Measurements from ENCODE around the gene KMT2C.
"Not testable (repeated sequence)": the region's sequence is repeated elsewhere in the genome, so short reads cannot be mapped to it uniquely, and the experiment has no call there.

Gene KMT2C

DNA sequence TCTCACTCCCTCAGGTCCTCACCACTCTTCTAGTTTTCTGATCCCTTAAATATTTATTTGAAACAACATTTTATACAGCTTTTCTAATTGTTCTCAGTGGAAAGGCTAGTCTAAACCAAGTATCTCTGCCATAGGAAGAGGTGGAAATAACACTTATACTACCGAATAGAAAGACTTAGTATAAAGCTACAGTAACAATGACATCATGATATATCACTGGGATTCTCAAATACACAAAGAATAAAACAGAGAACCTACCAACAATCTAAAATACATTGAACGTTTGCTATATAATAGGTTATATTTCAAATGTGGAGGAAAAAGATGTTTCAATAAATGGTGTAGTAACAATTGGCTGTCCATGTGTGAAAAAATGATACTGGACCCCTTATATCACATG lies 142.9 kb downstream of the KMT2C start:
- H3K27me3 ChIP-seq (replicated peaks; ENCODE audit: insufficient read depth, low read length), result no peaks in the 10 kb centered on the region
- peaks cover 3% of the 10 kb centered on the region; the same call in 1 of the 2 replicates for H3K36me3 ChIP-seq (replicated peaks; ENCODE audit: insufficient read depth, low read length)
- no peak overlapping the region for H2AFZ ChIP-seq (ENCODE audit: low read length)
- TF ChIP-seq EZH2 (optimal IDR thresholded peaks at IDR 0.05; ENCODE audit: low read depth, low read length) (no peak), EZH2phosphoT487 (IDR thresholded peaks at IDR 0.05; ENCODE audit: low read length) (no peak)
- TF ChIP-seq, protein P1, sequence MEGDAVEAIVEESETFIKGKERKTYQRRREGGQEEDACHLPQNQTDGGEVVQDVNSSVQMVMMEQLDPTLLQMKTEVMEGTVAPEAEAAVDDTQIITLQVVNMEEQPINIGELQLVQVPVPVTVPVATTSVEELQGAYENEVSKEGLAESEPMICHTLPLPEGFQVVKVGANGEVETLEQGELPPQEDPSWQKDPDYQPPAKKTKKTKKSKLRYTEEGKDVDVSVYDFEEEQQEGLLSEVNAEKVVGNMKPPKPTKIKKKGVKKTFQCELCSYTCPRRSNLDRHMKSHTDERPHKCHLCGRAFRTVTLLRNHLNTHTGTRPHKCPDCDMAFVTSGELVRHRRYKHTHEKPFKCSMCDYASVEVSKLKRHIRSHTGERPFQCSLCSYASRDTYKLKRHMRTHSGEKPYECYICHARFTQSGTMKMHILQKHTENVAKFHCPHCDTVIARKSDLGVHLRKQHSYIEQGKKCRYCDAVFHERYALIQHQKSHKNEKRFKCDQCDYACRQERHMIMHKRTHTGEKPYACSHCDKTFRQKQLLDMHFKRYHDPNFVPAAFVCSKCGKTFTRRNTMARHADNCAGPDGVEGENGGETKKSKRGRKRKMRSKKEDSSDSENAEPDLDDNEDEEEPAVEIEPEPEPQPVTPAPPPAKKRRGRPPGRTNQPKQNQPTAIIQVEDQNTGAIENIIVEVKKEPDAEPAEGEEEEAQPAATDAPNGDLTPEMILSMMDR (IDR thresholded peaks at IDR 0.05; ENCODE audit: low read length), result no peak
- H4K20me1 ChIP-seq (ENCODE audit: insufficient read depth, low read length), result no peaks in the 10 kb centered on the region
- H3K9me3 ChIP-seq (replicated peaks; ENCODE audit: insufficient read depth, low read length), result no peaks in the 10 kb centered on the region
- no peak overlapping the region for H3K27ac ChIP-seq (ENCODE audit: low read length)
- H3K4me3 ChIP-seq (ENCODE audit: low read length), result no peak overlapping the region
- no peak overlapping the region for H3K9ac ChIP-seq (ENCODE audit: low read length)
- no peak for DNase-seq
- H3K9me2 ChIP-seq (replicated peaks; ENCODE audit: insufficient read depth, low read length), result no peaks in the 10 kb centered on the region
- no peak overlapping the region for H3K4me2 ChIP-seq (ENCODE audit: low read depth, low read length)
- H3K4me1 ChIP-seq (ENCODE audit: low read length), result no peaks in the 10 kb centered on the region
- peaks cover 16% of the 10 kb centered on the region for H3K79me2 ChIP-seq (ENCODE audit: low read length)
- H3F3A ChIP-seq (ENCODE audit: insufficient read depth, low read length), result no peaks in the 10 kb centered on the region

DNA sequence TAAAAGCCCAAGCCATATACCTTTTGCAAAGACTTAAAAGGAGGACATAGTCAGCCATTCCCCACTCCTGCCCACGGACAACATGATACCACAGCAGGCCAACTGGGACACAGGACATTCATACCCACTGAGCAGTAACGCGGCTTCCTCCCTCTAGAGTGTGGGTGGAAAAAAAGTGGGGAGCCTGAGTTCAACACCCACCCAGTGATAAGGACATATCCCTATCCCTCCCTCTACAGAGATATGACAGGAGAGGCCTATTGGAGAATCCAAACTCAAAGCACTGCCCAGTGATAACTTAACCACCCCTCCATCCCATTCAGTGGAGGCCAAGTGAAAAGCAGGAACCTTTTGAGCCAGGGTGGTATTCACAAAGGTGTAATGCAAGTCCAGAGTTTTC lies 148.8 kb downstream of the KMT2C start:
- not testable (repeated sequence) for H3K4me2 ChIP-seq (ENCODE audit: low read depth, low read length); H3F3A ChIP-seq (ENCODE audit: insufficient read depth, low read length); H3K9me3 ChIP-seq (replicated peaks; ENCODE audit: insufficient read depth, low read length); H3K9ac ChIP-seq (ENCODE audit: low read length); H3K27me3 ChIP-seq (replicated peaks; ENCODE audit: insufficient read depth, low read length); H3K79me2 ChIP-seq (ENCODE audit: low read length); H3K4me1 ChIP-seq (ENCODE audit: low read length); H3K9me2 ChIP-seq (replicated peaks; ENCODE audit: insufficient read depth, low read length); DNase-seq; H3K27ac ChIP-seq (ENCODE audit: low read length); H3K36me3 ChIP-seq (replicated peaks; ENCODE audit: insufficient read depth, low read length); H4K20me1 ChIP-seq (ENCODE audit: insufficient read depth, low read length); H3K4me3 ChIP-seq (ENCODE audit: low read length); H2AFZ ChIP-seq (ENCODE audit: low read length)

DNA sequence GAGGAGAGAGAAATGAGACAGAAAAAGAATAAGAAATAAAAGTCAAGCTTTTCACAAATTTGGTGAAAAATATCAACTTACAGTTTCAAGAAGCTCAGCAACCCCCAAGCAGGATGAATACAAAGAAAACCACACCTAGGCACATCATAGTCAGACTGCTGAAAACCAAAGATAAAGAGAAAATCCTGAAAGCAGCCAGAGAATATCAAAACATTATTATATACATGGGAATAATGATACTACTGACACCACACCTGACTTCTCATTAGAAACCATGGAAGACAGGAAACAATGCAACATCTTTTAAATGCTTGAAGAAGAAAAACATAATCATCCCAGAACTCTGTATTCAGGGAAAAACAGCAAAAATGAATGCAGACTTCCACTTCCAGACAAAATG lies 149.6 kb downstream of the KMT2C start:
- H3K27ac ChIP-seq (ENCODE audit: low read length); H3K4me1 ChIP-seq (ENCODE audit: low read length); H2AFZ ChIP-seq (ENCODE audit: low read length); H3K36me3 ChIP-seq (replicated peaks; ENCODE audit: insufficient read depth, low read length); DNase-seq; H3K4me2 ChIP-seq (ENCODE audit: low read depth, low read length); H3K79me2 ChIP-seq (ENCODE audit: low read length); H3K9me3 ChIP-seq (replicated peaks; ENCODE audit: insufficient read depth, low read length); H4K20me1 ChIP-seq (ENCODE audit: insufficient read depth, low read length); H3K9ac ChIP-seq (ENCODE audit: low read length); H3K9me2 ChIP-seq (replicated peaks; ENCODE audit: insufficient read depth, low read length); H3F3A ChIP-seq (ENCODE audit: insufficient read depth, low read length); H3K4me3 ChIP-seq (ENCODE audit: low read length); H3K27me3 ChIP-seq (replicated peaks; ENCODE audit: insufficient read depth, low read length): not testable (repeated sequence)

DNA sequence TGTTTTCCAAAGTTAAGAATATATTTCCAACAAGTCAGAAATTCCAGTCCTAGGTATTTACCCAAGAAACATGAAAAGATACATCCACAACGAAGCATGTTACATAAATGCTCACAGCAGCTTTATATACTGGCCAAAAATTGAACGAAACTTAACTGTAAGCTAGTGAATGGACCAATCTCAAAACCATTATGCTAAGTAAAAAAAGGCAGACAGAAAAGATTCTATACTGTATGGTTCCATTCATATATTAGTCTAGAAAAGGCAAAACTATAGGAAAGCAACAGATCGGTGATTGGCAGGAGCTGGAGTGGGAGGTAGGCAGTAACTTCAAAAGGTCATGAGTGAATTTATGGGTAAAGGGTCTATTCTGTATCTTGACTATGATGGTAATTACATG lies 150.8 kb downstream of the KMT2C start:
- H3K4me3 ChIP-seq (ENCODE audit: low read length); H4K20me1 ChIP-seq (ENCODE audit: insufficient read depth, low read length): not testable (repeated sequence)

DNA sequence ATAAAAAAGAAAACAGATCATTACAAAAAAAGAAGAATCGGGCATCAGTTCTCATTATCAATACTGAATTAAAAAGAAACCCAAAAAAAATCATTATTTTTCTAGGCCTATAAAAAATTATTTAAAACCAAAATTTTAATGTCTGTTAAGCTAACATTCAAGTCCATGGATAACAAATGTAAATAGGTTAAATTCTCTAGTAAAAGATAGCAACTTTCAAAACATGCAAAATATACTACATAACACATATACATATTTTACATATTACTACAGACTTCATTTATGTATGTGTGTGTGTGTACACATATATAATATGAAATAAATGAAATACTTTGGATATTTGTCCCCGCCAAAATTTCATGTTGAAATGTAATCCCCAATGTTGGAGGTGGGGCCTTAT lies 158.1 kb downstream of the KMT2C start:
- DNase-seq; H3F3A ChIP-seq (ENCODE audit: insufficient read depth, low read length); H2AFZ ChIP-seq (ENCODE audit: low read length); H3K4me2 ChIP-seq (ENCODE audit: low read depth, low read length); H3K27me3 ChIP-seq (replicated peaks; ENCODE audit: insufficient read depth, low read length); H3K9ac ChIP-seq (ENCODE audit: low read length); H3K4me1 ChIP-seq (ENCODE audit: low read length); H3K79me2 ChIP-seq (ENCODE audit: low read length); H3K36me3 ChIP-seq (replicated peaks; ENCODE audit: insufficient read depth, low read length); H3K9me3 ChIP-seq (replicated peaks; ENCODE audit: insufficient read depth, low read length); H4K20me1 ChIP-seq (ENCODE audit: insufficient read depth, low read length); H3K4me3 ChIP-seq (ENCODE audit: low read length); H3K9me2 ChIP-seq (replicated peaks; ENCODE audit: insufficient read depth, low read length); H3K27ac ChIP-seq (ENCODE audit: low read length): not testable (repeated sequence)

More for the DNA sequence above, 150.8 kb downstream of the KMT2C start:
- not testable (repeated sequence) for H3K9ac ChIP-seq (ENCODE audit: low read length); H3K4me2 ChIP-seq (ENCODE audit: low read depth, low read length); H3K4me1 ChIP-seq (ENCODE audit: low read length); H2AFZ ChIP-seq (ENCODE audit: low read length); H3K27ac ChIP-seq (ENCODE audit: low read length); H3K36me3 ChIP-seq (replicated peaks; ENCODE audit: insufficient read depth, low read length); H3K79me2 ChIP-seq (ENCODE audit: low read length); DNase-seq; H3K9me2 ChIP-seq (replicated peaks; ENCODE audit: insufficient read depth, low read length); H3K27me3 ChIP-seq (replicated peaks; ENCODE audit: insufficient read depth, low read length); H3F3A ChIP-seq (ENCODE audit: insufficient read depth, low read length); H3K9me3 ChIP-seq (replicated peaks; ENCODE audit: insufficient read depth, low read length)

DNA sequence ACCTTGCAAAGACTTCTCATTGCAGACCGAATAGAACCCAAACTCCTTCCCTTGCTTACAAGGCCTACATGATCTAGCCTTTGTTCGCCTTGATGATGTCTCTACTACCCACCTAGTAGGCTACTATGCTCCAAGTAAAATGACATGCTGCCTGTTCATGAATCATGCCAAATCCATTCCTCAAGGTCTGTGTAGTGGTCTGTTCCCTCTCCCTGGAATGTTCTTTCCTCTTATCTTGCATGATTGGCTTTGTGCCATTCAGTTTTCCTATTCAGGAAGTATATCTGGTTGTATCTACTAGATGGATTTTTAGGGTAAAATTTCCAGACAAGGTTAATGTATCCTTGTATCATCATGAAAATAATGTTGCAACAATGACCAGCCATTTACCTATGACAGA lies 165.4 kb downstream of the KMT2C start:
- not testable (repeated sequence) for H2AFZ ChIP-seq (ENCODE audit: low read length); H3K36me3 ChIP-seq (replicated peaks; ENCODE audit: insufficient read depth, low read length); H4K20me1 ChIP-seq (ENCODE audit: insufficient read depth, low read length); H3K9me2 ChIP-seq (replicated peaks; ENCODE audit: insufficient read depth, low read length); H3K27ac ChIP-seq (ENCODE audit: low read length); H3F3A ChIP-seq (ENCODE audit: insufficient read depth, low read length); H3K79me2 ChIP-seq (ENCODE audit: low read length); H3K9ac ChIP-seq (ENCODE audit: low read length); H3K4me1 ChIP-seq (ENCODE audit: low read length); H3K4me2 ChIP-seq (ENCODE audit: low read depth, low read length); H3K27me3 ChIP-seq (replicated peaks; ENCODE audit: insufficient read depth, low read length); DNase-seq; H3K4me3 ChIP-seq (ENCODE audit: low read length); H3K9me3 ChIP-seq (replicated peaks; ENCODE audit: insufficient read depth, low read length)

DNA sequence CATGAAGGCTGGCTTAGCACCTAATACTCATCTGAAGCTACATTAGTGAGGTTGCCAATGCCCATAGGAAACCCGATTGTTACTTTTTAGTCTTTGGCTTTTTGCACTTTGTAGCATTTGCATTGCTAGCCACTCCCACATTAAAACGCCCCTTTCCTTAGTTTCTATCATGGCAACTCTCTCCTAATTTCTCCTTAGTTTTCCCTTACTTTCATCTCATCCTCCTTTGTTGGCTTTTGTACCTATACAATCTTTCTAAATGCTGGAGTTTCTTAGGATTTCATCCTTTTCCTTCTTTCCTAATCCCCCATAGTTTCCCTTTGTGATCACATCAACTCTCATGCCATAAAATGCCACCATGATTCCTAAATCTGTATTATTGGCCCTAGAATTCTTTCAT lies 168.9 kb downstream of the KMT2C start:
- not testable (repeated sequence) for H3K4me1 ChIP-seq (ENCODE audit: low read length); H3K4me3 ChIP-seq (ENCODE audit: low read length); H3K36me3 ChIP-seq (replicated peaks; ENCODE audit: insufficient read depth, low read length); H2AFZ ChIP-seq (ENCODE audit: low read length); H3K9ac ChIP-seq (ENCODE audit: low read length); H3K27ac ChIP-seq (ENCODE audit: low read length); H3K9me2 ChIP-seq (replicated peaks; ENCODE audit: insufficient read depth, low read length); H3K27me3 ChIP-seq (replicated peaks; ENCODE audit: insufficient read depth, low read length); H3K9me3 ChIP-seq (replicated peaks; ENCODE audit: insufficient read depth, low read length); H3K4me2 ChIP-seq (ENCODE audit: low read depth, low read length); H4K20me1 ChIP-seq (ENCODE audit: insufficient read depth, low read length); H3F3A ChIP-seq (ENCODE audit: insufficient read depth, low read length); DNase-seq; H3K79me2 ChIP-seq (ENCODE audit: low read length)
